NCI-H510A treated with DMSO at 0.1 percent for 48 hours (cell line): ENCODE data around the gene CDH23.

Experiments
- DNase-seq: peaks from one replicate; lab custom pipeline; 2025; lab: John Stamatoyannopoulos, UW

CDH23 gene

DNA sequence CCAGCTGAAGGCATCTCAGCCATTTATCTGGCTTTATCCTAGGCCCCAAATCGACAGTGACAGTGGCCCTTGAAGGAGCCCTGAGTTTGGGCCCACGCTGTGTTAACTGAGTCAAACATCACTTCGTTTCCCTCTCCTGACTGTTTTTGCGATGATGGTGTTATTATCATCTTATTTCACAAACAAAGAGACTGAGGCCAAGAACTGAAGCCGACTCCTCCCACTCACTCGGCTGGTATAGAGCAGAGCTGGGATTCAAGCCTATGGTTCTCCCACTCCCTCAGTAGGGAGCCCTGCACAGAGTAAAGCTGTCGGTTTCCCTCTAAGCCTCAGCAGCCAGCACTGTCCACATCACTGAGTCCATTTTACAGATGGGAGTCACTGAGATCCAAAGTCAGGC is 141.0 kb downstream of the CDH23 start:
- DNase-seq, result no peak

DNA sequence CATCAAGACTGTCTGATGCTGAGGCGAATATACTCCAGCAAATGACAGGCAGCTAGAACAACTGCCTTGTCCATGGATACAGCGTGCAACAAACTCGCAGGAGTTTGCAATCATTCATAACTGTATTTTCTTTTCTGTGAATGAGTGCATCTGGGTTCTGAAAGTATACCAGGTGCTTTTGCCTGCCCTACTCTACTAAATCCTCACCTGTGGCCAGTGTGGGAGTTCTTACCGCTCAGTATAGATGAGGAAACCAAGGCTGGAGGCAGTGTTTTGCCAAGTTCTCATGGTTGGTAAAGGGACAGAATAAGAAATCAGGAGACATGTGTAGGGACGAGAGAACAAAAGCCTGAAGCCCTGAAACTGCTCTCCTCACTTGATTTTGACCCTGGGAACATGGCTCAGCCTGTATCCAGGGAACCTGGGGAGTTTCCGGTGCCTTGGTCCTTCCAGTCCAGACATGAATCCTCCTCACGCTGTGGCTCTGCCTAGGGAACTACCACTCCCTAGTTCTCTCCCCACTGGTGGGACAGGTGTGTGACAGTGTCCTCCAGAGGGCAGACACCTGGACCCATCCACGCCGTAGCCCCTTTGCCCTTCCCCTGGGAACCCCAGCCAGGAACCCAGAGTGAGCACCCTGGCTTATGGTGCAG is 142.0 kb downstream of the CDH23 start:
- no peak for DNase-seq

- DNase-seq, result no peak
Measured at GRCh38 chr10:71539442-71540118, 142.9 kb downstream of the CDH23 start.

DNA sequence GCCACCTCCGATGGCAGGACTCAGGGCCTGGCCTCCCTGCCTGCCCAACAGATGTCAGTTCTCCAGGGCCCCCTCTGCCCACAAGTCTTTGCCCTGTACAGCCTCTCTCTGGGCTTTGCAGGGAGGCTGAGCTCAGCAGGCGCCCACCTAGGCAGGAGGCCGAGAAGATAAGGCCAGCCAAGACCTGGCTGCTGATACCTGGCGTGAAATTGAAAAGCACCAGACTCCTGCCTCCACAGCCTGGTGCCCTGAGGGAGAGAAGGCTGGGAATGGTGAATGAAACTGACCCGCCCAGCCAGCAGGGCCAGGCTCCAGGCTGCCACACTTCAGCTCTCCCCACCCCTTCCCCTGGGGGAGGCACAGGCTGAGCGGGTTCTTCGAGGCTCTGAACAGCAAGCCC is 145.8 kb downstream of the CDH23 start:
- no peak for DNase-seq

DNA sequence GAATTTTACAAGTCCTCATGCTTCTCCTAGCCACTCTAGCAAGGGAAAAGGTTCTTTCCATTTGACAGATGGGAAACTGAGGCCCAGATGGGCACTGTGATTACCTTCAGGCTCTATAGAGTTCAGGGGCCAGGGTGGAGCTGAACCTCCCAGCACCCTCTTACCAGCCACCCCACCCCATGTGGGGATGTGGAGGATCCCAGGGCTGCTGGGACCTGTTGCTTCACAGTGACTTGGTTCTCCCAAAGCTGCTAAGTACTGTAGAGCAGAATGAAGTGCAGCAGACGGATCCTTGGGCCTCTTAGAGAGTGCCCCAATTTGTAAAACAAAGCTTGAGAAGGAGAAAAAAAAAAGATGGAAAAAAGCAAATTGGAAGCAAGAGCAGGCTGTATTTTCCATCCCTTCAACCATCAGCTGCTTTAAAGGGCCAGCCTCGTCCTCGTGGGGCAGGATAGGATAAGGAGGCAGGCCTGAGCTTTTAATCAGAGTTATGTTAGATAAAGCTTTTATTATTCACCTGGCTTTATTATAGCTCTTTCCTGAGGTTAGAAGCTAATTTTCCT is 147.0 kb downstream of the CDH23 start:
- no peak for DNase-seq

DNA sequence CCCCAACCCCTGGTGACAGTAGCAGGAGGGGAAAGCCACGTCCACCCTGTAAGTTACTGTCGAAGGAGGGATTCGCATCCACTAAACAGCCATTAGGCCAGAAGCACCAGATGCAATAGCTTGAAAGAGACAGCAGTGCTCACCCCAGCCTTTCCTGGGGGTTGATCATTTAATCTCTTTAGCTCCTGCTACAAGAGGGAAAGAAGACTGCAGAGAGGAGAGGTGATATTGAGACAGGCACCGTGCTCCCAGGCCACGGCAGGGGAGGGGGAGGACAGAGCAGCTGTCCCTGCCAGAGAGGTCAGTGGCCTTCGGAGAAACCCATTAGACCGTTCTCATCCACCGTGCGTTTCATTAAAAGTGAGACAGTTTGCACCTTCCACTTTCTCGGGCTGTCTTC is 148.3 kb downstream of the CDH23 start:
- DNase-seq, result no peak

DNA sequence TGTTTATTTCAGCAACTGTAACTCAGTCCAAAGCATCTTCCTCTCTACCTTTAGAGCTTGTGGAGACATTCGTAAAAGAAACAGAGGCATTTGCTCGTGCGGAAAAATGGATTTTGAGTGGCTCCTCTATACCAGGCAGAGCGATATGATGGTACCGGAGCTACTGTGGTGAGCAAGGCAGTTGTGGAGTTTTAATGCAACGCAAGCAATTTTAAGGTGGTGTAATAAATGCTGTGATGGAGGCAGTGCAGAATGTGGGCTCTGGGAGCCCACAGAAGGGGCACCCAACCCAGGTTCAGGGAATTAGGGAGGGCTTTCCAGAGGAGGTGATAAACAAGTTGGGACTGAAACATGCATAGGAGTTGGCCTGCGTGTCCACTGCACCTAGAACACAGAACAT is 149.5 kb downstream of the CDH23 start:
- no peak for DNase-seq

GRCh38 chr10:71547312-71547711 is 150.6 kb downstream of the CDH23 start:
- no peak for DNase-seq

- no peak for DNase-seq
Measured at GRCh38 chr10:71547876-71548846, 151.4 kb downstream of the CDH23 start.

DNA sequence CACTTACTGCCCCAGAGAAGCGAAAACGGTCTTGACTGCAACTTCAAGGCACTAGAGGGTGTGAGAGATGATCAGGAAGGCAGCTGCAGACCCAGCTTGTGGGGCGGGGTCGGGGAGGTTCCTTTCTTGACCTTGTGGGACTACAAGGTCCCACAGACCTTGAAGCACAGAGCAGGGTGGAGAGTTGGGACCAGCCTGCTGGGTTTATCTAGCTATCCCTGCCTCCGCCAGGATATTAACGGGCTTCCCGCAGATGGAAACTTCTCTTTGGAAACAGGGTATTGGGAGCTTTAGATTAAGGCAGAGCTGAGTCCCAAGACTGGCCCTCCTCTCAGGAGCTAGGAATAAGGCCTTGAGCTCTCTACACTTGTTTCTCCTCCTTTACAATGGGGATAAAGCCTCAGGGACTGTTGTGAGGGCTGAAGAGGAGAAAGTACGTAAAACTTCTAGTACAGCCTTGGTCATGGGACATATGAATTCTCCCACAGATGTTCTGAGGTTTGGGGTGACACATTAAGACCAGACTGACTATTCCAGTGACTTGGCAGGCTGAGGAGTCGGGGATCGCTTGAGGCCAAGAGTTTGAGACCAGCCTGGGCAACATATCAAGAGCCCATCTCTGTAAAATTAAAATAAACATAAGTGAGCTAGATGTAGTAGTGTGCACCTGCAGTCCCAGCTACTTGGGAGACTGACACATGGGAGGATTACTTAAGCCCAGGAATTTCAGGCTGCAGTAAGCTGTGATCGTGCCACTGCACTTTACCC is 153.2 kb downstream of the CDH23 start:
- DNase-seq, result no peak

DNA sequence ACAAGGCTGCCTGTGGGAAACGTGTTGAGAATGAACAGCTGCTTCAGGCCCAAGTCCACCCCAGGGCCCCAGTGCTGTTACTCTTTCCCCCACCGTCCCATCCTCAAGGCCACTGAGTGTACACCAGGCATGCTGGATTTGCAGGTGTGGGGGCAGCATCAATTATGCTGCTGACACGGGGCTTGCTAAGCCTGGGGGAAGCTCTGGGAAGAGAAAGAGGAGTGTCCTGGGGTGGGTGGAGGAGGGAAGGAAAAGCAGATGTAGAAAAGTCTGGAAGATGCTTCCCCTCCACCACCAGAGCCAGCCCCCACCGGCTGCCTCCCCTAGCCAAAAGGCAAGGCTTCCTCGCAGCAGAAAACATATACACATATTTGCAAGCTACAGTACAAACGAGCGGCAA is 153.9 kb downstream of the CDH23 start:
- no peak for DNase-seq

DNA sequence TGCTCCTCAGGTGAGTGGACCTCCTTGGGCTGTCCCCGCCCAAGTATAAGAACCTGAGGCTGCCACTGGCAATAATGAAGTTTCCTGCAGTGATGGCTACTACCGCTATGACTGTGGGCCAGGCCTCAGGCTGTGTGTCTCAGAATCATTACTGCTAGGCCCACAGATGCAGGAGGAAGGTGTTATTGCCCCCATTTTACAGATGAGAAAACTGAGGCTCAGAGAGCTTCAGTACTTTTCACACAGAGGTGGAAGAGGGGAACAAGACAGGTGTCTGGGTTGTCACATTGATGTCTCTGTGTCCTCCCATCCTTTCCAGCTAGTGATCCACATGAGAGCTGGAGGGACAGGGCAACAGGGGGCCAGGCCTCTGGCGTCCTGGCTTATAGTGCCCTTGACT is 155.2 kb downstream of the CDH23 start:
- DNase-seq, result no peak

DNA sequence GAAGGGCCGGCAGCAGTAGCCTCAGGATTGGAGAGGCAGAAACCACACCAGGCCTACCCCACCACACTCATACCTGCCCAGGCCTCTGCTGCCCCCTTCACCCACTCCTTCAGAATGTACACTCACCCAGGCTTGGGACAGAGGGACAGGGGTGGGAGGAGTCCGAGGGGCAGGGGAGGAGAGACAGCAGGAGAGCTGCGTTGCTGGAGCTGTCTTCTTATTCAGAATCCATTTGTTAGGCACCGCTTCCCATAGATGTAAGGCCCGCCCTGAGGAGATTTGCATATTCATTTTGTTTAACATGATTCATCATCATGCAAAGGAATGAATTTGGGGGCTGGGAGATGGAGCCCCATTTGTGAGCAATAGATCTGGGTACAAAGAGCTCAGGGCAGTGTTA is 156.7 kb downstream of the CDH23 start:
- no peak for DNase-seq

DNA sequence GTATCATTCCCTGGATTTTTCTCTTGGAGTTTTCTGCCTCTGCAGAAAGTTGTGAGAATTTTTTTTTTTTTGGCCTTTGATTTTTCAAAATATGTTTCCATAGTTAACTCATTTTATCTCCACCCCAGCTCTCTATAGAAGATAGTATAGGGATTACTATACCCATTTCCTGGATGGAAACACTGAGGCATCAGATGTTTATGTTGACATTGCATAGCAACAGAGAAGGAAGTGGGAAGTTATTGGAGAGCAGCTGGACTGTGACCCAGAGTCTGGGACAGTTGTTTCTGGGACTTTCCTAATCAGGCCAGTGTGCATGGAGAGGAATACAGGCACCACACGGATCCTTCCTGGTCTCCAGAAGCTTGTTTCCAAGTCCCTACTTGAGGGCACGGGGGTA is 158.0 kb downstream of the CDH23 start:
- no peak for DNase-seq

DNA sequence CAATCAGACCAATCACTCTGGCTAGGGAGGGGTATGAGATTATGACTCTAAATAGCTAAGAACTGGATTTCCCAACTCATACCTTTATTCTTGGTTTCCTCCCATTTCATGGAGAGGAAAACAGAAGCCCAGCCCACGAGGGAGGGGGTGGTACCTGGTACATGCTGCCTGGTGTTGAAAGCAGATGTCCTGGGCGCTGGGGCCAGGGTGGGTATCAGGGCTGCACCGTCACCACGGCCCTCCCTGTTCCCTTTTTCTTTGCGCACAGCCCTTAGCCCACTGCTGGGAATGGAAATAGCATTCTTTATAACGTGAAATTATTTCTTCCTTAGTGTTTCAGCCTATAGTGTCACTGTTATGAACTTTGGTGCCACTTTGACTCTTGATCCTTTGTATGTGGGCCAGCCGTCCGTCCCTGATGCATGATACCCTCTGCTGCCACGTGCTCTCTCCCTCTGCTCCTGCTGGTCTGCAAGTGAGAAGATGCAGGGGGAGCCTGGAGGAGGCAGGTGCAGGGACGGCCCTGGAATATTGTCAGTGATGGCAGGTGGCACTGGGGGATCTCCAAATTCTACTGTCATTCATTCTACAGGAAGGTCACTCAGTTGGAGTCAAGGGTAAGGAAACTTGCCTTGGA is 158.5 kb downstream of the CDH23 start:
- DNase-seq, result no peak

GRCh38 chr10:71555724-71556119 is 159.0 kb downstream of the CDH23 start:
- no peak for DNase-seq

DNA sequence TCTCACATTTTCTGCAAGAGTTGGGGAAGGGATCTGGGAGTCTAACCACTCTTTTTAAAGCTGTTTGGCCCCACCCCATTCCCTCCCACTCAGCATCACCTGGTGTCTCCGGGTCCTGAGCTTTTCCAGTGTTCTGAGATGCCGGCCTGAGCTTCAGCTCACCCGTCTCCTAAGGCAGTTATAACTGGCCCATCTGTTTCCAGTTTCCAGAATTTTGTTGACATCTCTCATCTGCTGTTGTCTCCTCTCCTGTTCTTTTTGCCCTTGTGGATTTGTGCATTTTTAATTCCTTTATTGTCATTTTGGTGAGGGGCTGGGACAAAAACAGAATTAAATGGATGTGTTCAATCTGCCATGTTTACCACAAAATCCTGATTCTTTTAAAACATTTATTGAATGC is 162.3 kb downstream of the CDH23 start:
- DNase-seq, result no peak

DNA sequence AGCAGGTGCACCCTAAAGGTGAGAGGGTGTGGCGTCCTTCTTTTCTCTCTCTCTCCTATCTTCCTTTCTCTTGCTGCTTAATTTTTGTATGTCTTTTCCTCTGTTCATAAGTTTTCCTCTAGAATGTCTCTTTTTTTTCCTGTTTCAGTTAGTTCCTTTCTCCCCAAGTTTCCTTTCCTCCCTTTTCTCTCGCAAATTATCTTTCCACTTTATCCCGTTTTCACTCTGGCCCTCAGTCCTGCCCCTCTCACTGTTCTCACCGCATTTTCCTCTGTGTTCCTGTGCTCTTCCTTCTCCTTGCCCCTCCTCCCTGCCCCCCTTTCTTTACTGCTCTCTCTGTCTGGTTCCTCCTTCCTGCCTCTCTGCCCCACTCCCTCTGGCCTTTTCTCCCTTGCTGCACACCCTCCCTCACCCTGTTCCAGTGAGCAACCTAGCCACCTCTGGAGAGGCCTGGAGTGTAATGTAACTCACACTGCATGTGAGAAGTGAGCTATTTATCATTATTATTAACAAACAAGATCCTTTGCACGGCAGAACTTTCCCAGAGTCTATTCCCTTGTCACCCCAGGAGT is 164.4 kb downstream of the CDH23 start:
- DNase-seq, result no peak

DNA sequence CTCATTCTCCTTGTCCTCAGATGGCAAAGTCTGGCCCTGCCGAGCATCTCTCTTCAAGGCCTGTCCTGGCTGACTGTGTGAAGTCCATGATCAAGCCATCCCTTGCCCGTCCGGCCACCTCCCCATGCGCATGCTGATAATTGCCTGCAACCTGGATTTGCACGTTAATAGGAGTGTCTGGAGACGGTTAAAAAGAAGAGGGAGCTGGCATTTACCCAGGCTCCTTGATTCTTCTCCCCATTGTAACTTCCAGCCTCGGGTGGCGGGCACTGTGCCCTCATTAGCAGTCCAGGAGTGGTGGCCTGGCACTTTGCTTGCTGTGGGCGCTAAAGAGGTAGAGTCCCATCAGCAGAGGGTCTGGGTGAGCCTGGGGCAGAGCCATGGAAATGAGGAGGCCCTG is 165.5 kb downstream of the CDH23 start:
- no peak for DNase-seq

DNA sequence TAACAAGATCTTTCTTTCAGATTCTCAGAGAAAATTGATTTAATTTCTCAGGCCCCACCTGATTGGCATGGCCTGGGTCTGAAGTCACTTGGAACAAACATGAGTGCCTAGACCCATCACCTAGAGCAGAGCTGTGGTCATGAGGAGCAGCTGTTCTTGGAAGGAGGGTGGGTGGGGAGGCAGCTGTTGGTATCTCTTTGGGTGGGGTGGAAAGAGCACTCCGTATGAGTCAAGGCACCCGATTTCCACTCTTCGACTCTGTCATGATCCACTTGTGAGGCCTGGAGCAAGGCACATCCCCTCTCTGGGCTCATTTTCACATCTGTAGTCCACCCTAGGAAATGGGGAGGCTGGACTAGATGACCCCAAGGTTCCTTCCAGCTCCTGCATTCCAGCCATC is 166.2 kb downstream of the CDH23 start:
- DNase-seq, result no peak
